ENCODE data around the gene TRMT61A. TPM values are rescaled to one million over a fixed set of nuclear protein-coding genes. Genes with fewer than 3 reads are reported as not detected.
"Not testable (repeated sequence)": the region's sequence is repeated elsewhere in the genome, so short reads cannot be mapped to it uniquely, and the experiment has no call there.

The TRMT61A gene
- total RNA-seq, 1 experiment from 2014 or later, result 3.8 TPM

DNA sequence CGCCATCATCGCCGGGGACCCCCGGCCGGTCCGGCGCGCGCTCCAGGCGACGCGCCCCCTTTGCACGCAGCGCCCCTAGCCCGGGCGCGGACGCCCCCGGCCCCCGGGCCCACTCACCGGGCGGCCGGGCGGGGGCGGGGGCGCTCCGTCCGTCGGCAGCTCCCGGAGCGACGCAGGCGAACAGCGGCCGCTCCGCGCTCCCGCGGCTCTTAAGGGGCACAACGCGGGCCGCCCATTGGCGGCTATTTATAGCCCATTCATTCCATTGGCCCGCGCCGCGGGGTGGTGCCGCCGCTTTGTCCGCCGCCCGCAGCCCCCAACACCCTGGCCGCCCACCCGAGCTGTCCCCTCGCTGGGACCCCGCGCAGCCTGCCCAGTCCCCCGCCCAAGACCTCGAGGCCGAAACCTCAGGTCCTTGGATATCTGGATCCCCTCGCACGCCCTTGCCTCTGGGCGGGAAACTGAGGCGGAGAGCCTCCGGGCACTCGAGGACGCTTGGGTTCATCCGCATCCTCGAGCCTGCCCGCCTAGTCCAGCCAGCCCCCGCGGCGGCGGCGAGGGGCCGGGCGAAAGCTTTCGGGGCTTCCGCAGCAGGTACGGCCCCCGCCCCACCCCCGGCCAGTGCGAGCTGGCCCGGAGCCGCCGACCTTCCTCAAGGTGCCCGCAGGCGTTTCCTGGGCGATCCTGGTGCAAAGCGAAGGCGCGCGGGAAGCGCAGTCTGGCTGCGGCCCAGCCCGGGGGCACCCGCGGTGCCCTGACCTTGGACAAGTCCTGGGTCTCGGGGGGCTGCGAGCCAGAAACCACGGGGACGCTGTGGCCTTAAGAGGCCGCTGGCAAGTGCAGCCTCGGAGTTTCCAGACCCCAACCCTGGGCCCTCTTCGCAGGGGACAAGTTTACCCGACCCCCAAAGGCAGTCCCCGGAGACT, 6.1 kb upstream of the TRMT61A start, which contains the start of gene CKB:
Gene CKB, minus strand, starts transcription at position 182 of the 926 bp plus-strand sequence. CDS start 337 bp downstream, outside the sequence.
- peak; percentile 42 for DNase-seq (ENCODE audit: low read depth)

DNA sequence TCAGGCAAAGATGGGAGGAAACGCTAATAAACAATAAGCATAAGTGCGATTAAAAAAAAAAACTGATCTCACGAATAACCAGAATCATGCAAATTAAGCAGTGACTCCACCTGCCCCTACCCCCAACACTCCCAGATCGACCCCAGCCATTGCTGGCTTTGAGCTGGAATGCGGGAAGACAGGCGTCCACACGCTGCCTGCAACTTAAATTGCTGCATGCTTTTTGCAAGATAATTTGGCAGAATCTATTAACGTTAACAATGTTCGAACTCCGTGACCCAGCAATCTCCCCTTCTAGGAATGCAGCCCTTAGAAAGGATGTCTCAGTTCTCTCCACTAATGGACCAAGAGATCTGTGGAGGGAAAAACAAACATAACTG, 5.4 kb upstream of the TRMT61A start:
- DNase-seq (ENCODE audit: low read depth), result no peak

DNA sequence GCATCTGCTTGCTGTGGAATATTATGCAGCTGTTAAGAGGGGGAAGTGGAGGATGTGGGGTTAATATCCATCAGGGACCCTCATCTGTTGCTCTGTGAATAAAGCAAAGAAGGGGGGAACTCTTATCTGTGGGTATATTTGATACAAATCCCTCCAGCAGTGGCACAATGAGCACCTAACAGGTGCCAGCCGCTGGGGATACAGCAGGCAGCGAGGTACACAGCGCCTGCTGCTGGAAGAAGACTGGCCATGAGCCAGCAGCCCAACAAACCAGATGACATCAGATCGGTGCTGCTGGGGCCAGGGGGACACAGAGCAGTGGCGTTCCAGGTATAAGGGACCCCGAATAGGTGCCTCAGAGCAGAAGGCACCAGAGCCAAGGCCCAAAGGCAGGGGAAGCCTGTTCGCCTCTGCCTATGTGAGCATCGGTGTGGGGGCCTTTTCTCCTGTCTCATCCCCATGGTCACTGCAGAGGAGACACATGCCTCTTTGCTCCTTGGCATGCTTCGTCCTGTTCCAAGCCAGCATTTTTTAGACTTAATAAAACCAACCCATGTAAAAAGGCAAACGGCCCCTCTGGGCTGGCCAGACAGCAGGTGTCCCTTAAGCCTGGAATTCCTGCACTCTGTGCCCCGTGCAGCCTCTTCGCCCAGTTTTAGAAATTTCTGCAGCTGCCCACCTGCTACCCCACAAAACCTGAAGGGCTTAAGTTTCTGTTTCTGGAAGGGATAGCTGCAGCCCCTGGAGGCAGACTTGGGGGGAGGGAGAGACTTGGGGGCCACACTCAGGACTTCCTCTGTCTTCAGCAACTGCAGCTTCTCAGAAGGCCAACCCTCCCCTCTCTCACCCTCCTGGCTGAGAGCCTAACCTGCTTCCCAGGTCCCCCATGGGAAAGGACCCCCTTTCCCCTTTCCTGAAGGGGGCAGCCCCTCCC, 4.7 kb upstream of the TRMT61A start:
- no peak for DNase-seq (ENCODE audit: low read depth)

DNA sequence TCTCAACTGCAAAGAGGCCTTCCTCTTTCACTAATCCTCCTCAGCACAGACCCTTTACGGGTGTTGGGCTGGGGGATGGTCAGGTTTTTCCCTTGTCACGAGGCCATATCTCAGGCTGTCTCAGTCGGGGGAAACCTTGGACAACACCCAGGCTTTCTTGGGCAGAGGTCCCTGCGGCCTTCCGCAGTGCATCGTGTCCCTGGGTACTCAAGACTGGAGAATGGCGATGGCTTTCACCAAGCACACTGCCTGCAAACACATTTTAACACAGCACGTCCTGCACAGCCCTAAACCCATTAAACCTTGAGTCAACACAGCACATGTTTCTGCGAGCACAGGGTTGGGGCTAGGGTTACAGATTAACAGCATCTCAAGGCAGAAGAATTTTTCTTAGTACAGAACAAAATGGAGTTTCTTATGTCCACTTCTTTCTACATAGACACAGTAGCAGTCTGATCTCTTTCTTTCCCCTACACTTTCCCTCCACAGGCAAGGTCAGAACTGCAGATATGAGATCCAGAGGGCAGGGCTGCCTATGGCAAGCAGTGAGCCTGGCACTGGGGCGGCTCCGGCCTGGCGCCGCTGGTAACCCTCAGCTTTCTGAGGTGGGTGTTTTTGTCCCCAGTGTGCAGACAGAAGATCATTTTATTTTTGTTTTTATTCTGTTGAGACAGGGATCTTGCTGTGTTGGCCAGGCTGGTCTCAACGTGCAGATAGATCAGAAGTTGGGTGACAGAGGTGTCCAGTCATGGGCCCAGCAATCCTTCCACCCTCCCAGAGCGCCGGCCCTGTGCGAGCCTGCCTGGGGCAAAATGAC, 3.4 kb upstream of the TRMT61A start:
- DNase-seq (ENCODE audit: low read depth), result not testable (repeated sequence)

DNA sequence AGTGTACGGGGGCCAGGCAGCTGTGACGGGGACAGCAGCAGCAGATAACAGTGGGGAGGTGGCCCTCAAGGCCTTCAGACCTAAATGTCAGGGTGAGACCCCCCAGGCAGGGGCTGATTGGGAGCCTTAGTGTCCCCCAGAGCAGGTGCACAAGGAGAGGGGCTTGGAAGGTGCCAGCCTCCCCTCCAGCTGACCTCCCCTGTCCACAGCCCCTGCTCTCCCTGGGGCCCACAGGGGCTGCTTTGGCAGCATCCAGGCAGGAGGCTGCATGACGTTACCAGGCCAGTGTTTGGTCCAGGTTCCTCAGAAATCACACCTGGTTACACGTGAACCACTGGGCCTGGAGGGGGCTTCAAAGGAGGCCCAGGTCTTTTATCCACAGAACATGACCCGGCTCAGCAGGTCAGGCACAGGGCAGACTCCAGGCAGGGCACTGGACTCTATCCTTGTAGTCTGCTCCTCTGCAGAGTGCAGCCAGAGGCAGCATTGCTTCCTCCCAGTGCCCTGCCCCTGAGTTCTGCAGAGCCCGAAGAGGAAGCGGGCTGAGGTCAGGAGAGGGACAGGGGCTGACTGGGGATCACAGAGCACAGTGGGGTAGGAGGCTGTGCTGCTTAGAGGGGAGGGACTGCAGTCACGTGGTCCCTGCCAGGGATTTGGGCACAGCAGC, 2.6 kb upstream of the TRMT61A start:
- no peak for DNase-seq (ENCODE audit: low read depth)

DNA sequence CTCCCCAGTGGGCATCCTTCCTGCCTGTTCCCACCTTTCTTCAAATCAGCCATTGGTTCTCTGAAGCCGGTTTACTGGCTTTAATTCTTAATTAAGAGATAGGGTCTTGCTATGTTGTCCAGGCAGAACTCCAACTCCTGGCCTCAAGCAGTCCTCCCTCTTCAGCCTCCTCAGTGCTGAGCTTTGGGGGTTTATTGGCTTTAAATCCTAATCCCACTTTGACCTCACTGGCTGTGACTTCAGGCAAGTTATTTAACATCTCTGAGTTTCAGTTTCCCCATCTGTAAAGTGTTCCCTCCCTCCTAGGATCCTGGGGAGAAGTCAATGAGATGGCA, 2.1 kb upstream of the TRMT61A start:
- no peak for DNase-seq (ENCODE audit: low read depth)

DNA sequence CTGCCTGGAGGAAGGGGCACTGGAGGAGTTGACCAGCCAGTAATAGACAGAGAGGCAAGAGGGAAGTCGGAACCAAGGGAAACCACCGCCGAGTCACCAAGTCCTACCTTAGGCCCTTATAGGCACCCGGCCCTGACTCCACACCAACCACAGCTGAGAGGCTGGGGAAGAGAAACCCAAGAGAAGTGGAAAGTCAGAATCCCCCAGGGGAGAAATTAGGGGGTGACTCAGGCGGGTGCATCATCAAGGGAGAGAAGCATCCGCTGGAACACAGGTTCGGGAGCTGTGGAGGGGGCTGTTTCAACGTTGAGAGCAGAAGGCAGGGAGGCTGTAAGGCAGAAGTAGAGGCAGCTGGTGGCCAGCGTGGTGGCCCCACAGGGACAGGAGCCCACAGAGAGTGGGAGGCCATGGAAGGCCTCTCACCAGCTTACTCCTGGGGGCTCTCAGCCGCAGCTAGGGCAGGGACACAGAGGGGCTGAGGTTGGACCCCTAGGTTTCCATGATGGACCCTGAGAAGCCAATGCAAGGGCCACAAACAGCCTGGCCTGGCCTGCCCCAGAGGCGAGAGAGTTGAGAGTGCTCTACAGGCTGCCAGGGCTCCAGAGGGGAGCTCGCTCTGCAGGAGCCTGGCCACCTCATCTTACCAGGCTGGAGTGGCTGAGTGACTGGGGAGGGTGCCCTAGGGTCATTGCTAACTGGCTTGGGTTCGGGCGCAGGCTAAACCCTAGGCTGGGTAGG, 1.4 kb upstream of the TRMT61A start:
- peak; percentile 80 for DNase-seq (ENCODE audit: low read depth)

DNA sequence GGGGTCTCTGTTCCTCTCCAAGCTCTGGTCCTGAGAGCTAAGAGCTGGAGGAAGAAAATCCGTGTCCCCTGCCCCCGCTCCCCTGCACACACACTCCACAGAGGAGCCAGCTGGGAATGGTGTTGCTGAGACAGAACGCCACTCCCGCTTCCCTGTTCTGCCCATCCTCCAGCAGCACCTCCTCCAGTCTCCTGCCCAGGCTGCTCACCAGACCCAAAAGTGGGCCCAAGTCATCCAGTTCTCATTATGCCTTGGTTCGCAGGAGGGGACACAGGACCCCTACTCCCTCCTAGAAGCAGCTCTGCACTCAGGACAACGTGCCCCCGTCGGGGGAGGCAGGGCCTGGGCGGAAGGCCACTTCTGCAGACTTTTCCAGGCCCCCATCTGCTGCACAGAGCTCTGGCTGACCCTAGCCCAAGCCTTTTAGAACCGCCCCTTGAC, 830 bp upstream of the TRMT61A start:
- no peak for DNase-seq (ENCODE audit: low read depth)

DNA sequence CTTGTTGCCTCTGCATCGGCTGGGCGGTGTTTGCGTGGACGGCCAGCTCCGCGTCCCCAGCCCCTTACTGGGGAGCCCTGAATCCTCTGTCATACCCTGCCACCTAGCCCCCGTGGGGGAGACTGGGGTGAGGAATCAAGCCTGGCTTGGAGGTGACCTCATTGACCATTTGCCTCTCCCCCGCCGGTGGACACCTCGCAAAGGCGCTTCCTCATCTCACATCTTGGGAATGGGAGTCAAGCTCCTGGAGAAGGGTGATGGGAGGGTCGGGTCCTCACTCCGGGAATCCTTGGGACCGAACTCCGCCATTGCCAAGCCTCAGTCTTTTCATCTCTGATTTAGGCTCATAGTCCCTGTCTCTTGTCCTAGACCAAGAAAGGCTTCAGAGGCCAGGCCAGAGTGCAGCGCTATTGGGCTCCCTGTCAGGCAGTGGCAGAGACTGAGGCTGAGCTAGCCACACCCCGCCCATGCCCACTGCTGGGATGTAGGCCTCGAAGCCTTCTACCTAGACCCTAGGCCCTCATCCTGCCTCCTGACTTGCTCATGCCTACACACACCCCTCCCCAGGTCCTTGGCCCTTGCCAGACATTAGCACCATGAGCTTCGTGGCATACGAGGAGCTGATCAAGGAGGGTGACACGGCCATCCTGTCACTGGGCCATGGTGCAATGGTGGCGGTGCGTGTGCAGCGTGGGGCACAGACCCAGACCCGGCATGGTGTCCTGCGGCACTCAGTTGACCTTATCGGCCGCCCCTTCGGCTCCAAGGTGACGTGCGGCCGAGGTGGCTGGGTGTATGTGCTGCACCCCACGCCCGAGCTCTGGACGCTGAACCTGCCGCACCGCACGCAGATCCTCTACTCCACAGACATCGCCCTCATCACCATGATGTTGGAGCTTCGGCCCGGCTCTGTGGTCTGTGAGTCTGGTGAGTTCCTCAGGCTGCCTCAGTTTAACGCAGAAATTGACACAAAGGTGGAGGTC, 678 bp downstream of the TRMT61A start:
- DNase-seq (ENCODE audit: low read depth), result no peak

DNA sequence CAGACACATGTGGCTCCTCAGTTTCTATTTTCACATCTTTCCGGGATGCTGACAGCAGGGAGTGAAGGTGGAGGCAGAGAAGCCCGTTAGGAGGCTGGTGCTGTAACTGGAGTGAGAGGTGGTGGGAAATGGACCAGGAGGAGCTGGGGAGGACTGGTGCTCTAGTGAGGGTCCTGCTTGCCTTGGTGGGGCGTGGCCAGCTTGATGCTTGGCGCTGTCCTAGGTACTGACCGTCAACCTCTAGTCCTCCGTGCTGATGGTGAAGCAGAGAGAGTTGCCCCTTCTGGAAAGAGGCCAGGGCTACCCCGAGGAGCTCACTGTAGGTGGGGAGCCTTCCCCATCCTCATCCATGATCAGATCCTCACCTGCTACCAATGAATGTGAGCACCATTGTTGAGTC, 1.4 kb downstream of the TRMT61A start:
- no peak for DNase-seq (ENCODE audit: low read depth)

DNA sequence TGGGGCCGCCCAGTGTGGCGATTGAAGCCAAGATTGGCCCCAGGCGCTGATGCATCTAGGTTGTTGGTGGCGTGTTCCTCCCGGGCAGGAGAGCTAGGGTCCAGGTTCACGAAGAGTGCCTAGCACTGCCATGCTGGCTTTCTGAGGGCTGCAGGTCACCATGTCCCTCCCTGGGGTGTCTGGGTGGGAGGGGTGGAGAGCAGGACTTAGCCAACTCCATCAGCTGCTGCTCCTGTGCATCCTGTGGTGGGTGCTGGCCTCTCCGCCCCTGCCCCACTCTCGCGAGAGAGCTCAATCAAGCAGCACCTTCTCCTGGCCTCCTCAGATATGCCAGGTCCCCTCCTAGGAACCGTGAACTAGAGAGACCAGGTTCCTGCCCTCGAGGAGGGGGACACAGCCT, 1.8 kb downstream of the TRMT61A start:
- no peak for DNase-seq (ENCODE audit: low read depth)

DNA sequence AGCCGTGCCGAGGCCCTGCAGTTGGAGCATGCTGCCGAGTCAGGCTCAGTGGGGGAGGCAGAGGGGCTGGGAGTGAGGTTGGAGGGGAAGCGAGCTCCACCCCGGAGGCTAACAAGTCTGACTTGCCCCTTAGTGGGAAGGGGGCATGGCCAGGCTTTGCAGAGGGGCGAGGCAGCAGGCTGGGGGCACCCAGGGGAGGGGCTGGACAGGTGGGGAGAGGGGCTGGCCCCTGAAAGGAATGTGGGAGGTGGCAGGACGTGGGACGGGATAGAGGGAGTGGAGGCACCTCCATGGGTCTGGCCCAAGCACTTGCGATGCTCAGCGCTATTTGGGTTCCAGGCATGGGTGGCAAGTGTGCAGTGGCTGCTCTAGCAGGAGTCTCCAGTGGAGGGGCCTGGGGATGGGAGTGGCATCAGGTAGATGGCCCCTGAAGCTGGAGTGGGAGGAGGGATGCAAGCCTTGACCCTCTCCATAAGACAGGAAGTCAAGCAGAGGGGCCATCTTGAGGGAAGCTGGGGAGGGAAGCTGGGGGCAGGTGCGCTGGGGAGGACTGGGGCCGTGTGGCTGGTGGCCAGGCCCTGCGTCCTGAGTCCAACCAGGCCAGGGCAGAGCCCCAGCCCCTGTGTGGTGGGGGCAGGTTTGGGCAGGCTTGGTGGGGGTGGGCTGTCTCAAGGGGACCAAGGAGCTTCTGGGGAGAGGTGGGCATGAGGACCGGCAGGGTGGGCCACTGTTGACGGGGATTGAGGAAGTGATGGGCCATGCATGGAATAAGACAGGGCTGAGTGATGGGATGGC, 2.6 kb downstream of the TRMT61A start:
- DNase-seq (ENCODE audit: low read depth), result no peak

DNA sequence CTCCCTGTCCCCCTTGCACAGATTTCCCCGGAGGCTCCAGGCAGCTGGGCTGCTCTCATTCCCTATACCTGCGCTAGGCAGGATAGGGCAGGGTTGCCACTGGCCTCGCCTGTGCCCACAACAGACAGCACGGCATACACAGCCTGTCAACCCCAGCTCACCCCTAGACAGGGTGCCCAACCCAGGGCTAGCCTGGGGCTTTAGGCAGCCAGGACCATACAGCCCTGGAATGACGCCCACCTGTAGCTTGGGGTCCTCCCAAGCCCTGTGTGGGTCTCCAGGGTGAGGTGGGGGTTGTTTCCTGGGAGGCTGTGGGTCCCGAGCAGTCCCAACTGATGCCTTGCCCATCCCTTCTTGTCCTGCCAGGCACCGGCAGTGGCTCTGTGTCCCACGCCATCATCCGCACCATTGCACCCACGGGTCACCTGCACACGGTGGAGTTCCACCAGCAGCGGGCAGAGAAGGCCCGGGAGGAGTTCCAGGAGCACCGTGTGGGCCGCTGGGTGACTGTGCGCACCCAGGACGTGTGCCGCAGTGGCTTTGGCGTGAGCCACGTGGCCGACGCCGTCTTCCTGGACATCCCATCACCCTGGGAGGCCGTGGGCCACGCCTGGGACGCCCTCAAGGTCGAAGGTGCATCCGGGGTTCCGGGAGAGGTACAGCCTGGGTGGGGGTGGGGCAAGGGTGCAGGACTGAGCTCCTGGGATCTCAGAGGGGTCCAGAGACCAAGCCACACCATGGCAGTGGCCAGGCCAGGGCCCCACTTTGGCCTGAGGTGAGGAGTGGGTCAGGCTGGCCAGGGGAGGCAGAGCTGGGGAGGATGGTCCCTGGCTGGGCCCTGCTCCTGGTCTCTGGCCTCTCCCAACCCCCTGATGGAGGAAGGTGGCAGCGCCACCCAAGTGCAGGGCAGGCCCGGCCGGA, 3.5 kb downstream of the TRMT61A start:
- DNase-seq (ENCODE audit: low read depth), result no peak

DNA sequence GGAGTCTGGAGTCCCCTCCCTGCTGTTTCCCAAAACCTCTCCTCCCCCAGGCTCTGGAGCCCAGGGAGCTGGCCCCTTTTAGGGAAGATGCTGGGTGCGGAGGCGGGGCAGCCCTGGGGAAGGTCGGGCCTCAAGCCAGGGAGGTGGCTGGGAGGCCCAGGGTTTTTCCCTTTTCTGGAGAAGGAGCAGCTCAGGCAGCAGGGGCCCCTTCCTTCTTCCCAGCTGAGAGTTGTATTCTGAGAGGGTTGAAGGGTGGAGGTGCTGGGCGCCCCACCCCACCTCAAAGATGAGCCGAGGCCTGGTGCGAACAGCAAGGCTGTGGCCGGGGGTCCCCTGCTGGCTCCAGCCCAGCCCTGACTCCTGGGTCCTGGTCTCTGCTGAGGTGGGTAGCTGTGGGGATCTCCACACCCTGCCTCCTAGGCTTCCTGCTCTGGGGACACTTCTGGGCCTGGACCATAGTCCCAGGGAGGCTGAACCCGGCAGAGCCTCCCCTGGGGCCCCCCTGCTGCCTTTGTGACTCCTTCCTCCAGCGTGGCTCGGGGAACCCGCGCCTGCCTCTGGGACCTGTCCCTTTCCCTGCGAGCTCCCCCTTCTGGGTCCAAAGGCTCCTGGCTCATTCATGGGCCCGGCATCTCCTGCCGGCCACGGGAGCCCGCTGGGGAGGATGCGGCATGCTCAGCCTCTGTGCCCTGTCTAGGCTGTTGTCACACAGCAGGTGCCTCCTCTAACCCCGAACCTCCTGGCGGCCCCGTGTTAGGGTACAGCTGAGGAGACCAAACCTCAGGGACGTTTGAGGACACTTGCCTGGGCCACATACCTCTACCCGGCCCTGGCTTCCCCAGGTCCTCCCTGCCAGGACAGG, 4.4 kb downstream of the TRMT61A start:
- no peak for DNase-seq (ENCODE audit: low read depth)

DNA sequence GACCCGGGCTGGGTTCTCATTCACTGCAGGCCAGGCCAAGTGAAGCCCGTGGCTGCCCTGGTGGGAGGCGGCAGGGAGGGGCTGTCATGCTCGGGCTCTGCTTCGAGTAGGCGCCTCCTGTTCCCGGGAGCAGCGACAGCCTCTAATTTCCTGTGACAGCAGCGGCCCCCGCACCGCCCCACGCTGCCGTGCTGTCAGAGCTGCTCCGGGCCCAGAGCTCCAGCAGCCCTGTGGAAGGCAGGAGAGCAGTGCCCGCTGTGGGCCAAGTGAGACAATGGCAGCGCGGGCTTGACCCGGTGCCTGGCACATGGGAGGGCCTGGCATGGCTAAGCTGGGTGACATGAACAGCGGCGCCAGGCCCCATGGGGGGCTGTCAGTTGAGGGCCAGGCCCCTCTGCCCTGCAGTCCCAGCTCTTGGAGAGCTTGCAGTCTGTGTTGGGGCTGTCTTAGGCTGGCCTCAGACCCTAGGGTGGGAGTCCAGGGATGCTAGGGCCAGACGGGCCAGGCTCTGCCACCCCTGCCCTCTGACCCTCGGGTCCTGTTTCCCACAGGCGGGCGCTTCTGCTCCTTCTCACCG, 5.1 kb downstream of the TRMT61A start:
- DNase-seq (ENCODE audit: low read depth), result no peak

DNA sequence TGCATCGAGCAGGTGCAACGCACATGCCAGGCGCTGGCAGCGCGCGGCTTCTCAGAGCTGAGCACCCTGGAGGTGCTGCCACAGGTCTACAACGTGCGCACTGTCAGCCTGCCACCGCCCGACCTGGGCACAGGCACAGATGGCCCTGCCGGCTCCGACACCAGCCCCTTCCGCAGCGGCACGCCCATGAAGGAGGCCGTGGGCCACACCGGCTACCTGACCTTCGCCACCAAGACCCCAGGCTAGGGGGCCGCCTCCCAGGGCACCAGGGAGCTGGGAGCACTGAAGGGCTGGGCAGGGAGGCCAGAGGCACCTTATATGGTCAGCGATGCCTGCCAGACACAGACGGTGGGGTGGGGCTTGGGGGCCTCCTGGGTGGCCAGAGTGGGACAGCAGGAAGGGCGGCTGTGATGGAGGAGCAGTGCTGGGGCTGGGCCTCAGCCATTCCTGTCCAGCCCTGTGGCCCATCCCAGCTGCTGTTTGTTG, 5.6 kb downstream of the TRMT61A start:
- no peak for DNase-seq (ENCODE audit: low read depth)

Measured in RPMI7951 (cell line).